OCI-LY7 (cell line): ENCODE results near the gene DOCK1. TPM values are rescaled to one million over a fixed set of nuclear protein-coding genes. Genes with fewer than 3 reads are reported as not detected.

Experiments
- BruUV-seq: library from RNA; stranded (reverse); fragments of 400-500 nt; replicated peaks from 2 replicates; lab custom pipeline; 2021; lab: Mats Ljungman, UMichigan
- CTCF ChIA-PET: fragments of 300-600 bp; sonication (Branson Sonifier 250); formaldehyde crosslinking; loops from one replicate; lab custom pipeline; 2022; ENCODE audit warnings: antibody characterized with exemption; ENCODE audit not compliant: unreplicated experiment; lab: Charles Lee
- POLR2A ChIA-PET: fragments of 300-600 bp; sonication (Branson Sonifier 250); formaldehyde crosslinking; loops from one replicate; lab custom pipeline; 2022; ENCODE audit warnings: antibody characterized with exemption; lab: Charles Lee
- DNase-seq: peaks from one replicate; pipeline ENCODE4 v3.0.0-alpha.2; 2015; ENCODE audit warnings: low spot score
- H2AFZ ChIP-seq: fragments of 200-600 bp; sonication (generic), shearing (Covaris generic); 2 replicates; pipeline ENCODE4 v1.6.1; 2014; ENCODE audit warnings: mild to moderate bottlenecking, antibody characterized with exemption, low read length, moderate library complexity
- H3K27ac ChIP-seq: fragments of 200-600 bp; sonication (generic); 2 replicates; pipeline ENCODE4 v1.5.1; 2014; ENCODE audit warnings: mixed run types, low read depth, mild to moderate bottlenecking, moderate library complexity, low read length, inconsistent platforms; ENCODE audit not compliant: poor library complexity, severe bottlenecking
- H3K36me3 ChIP-seq: fragments of 200-600 bp; sonication (generic); 2 replicates; pipeline ENCODE4 v1.6.1; 2014; ENCODE audit warnings: mild to moderate bottlenecking, antibody characterized with exemption, low read length, moderate library complexity, mixed read lengths; ENCODE audit not compliant: insufficient read depth
- H3K4me1 ChIP-seq: fragments of 200-600 bp; sonication (generic); 2 replicates; pipeline ENCODE4 v1.5.1; 2014; ENCODE audit warnings: mild to moderate bottlenecking, low read length; ENCODE audit not compliant: insufficient read depth, poor library complexity, severe bottlenecking
- H3K4me2 ChIP-seq: fragments of 200-600 bp; sonication (generic); 2 replicates; pipeline ENCODE4 v1.6.1; 2014; ENCODE audit warnings: mild to moderate bottlenecking, low read length
- H3K4me3 ChIP-seq: fragments of 200-600 bp; sonication (generic); 2 replicates; pipeline ENCODE4 v1.5.1; 2014; ENCODE audit warnings: mild to moderate bottlenecking, low read depth, low read length; ENCODE audit not compliant: poor library complexity, severe bottlenecking
- H3K79me2 ChIP-seq: fragments of 200-600 bp; sonication (generic); 2 replicates; pipeline ENCODE4 v1.6.1; 2016; ENCODE audit warnings: low read depth, mild to moderate bottlenecking, low read length, moderate library complexity, mixed read lengths; ENCODE audit not compliant: insufficient read depth
- H3K9me2 ChIP-seq: fragments of 200-600 bp; sonication (generic); 2 replicates; pipeline ENCODE4 v1.6.1; 2016; ENCODE audit warnings: mild to moderate bottlenecking, low read length, mixed read lengths; ENCODE audit not compliant: insufficient read depth
- H3K9me3 ChIP-seq: fragments of 200-600 bp; sonication (generic); 2 replicates; pipeline ENCODE4 v1.6.1; 2014; ENCODE audit warnings: mild to moderate bottlenecking, mixed run types, low read length, mixed read lengths
- H4K20me1 ChIP-seq: fragments of 200-600 bp; sonication (generic); 2 replicates; pipeline ENCODE4 v1.6.1; 2014; ENCODE audit warnings: mild to moderate bottlenecking, antibody characterized with exemption, low read length, moderate library complexity, mixed read lengths; ENCODE audit not compliant: insufficient read depth
- CTCF ChIP-seq: fragments of 200-600 bp; sonication (generic); conservative IDR thresholded peaks from 2 replicates; pipeline ENCODE4 v1.5.1; 2014; ENCODE audit warnings: mild to moderate bottlenecking, antibody characterized with exemption, low read length, moderate library complexity, mixed read lengths
- EZH2phosphoT487 ChIP-seq: fragments of 200-600 bp; sonication (generic); IDR thresholded peaks from 2 replicates; pipeline ENCODE4 v1.6.1; 2018; ENCODE audit warnings: low read depth, borderline replicate concordance, mild to moderate bottlenecking, mixed run types, antibody characterized with exemption, low read length, moderate library complexity, mixed read lengths
- intact Hi-C: fragments of 100-400 bp; cut with micrococcal nuclease; formaldehyde crosslinking; loops from one replicate; pipeline ENCODE4 v1.10.0; 2022; ENCODE audit not compliant: unreplicated experiment
- total RNA-seq, 2 experiments: library from RNA; depleted of rRNA in 1 of 2; stranded (reverse); fragments of >200 nt in 1 of 2; shearing (Covaris generic) in 1 of 2; gene quantifications; 2 replicates each; pipeline ENCODE4 v1.2.3, GENCODE V29; 2014 to 2022

The DOCK1 gene
- total RNA-seq, 2 experiments from 2014 or later, result not detected

GRCh38 chr10:126910798-126911197, 5.6 kb downstream of the DOCK1 start:
- H3K4me1 ChIP-seq, result no peaks in the 10 kb centered on the region
- no peak overlapping the region for H3K4me2 ChIP-seq
- H3K27ac ChIP-seq, result no peak overlapping the region
- no peaks in the 10 kb centered on the region for H3K9me2 ChIP-seq
- H3K9me3 ChIP-seq, result no peaks in the 10 kb centered on the region
- BruUV-seq, result no TSS peak
- H3K36me3 ChIP-seq, result no peaks in the 10 kb centered on the region
- H3K79me2 ChIP-seq, result no peaks in the 10 kb centered on the region
- intact Hi-C loops, result no loop called here
- no peak for DNase-seq
- CTCF ChIA-PET, result no interaction called here
- TF ChIP-seq EZH2phosphoT487 (no peak), CTCF (no peak)
- no peak overlapping the region for H2AFZ ChIP-seq
- no peak overlapping the region for H3K4me3 ChIP-seq
- H4K20me1 ChIP-seq, result no peaks in the 10 kb centered on the region
- POLR2A ChIA-PET, result no interaction called here

GRCh38 chr10:126911301-126911700, 6.1 kb downstream of the DOCK1 start:
- H3K4me1 ChIP-seq, result no peaks in the 10 kb centered on the region
- no TSS peak for BruUV-seq
- no peak overlapping the region for H3K4me2 ChIP-seq
- TF ChIP-seq CTCF (no peak), EZH2phosphoT487 (no peak)
- H3K9me2 ChIP-seq, result no peaks in the 10 kb centered on the region
- no peak overlapping the region for H3K27ac ChIP-seq
- no peaks in the 10 kb centered on the region for H4K20me1 ChIP-seq
- H3K4me3 ChIP-seq, result no peak overlapping the region
- no peak for DNase-seq
- H3K79me2 ChIP-seq, result no peaks in the 10 kb centered on the region
- POLR2A ChIA-PET, result no interaction called here
- no peaks in the 10 kb centered on the region for H3K36me3 ChIP-seq
- no peaks in the 10 kb centered on the region for H3K9me3 ChIP-seq
- CTCF ChIA-PET, result no interaction called here
- no peak overlapping the region for H2AFZ ChIP-seq
- intact Hi-C loops, result no loop called here

GRCh38 chr10:126913316-126913715, 8.1 kb downstream of the DOCK1 start:
- no TSS peak for BruUV-seq
- Histone ChIP-seq H3K4me1 (no peaks in the 10 kb centered on the region), H3K27ac (no peak overlapping the region), H3K9me2 (no peaks in the 10 kb centered on the region), H3K4me2 (no peak overlapping the region), H3K36me3 (no peaks in the 10 kb centered on the region), H3K79me2 (no peaks in the 10 kb centered on the region), H3K4me3 (no peak overlapping the region), H2AFZ (no peak overlapping the region), H3K9me3 (no peaks in the 10 kb centered on the region), H4K20me1 (no peaks in the 10 kb centered on the region)
- POLR2A ChIA-PET, result no interaction called here
- no peak for TF ChIP-seq EZH2phosphoT487
- TF ChIP-seq CTCF, result no peak
- CTCF ChIA-PET, result no interaction called here
- intact Hi-C loops, result no loop called here
- no peak for DNase-seq
